ENCODE data around the gene TMEM151B.

DNA sequence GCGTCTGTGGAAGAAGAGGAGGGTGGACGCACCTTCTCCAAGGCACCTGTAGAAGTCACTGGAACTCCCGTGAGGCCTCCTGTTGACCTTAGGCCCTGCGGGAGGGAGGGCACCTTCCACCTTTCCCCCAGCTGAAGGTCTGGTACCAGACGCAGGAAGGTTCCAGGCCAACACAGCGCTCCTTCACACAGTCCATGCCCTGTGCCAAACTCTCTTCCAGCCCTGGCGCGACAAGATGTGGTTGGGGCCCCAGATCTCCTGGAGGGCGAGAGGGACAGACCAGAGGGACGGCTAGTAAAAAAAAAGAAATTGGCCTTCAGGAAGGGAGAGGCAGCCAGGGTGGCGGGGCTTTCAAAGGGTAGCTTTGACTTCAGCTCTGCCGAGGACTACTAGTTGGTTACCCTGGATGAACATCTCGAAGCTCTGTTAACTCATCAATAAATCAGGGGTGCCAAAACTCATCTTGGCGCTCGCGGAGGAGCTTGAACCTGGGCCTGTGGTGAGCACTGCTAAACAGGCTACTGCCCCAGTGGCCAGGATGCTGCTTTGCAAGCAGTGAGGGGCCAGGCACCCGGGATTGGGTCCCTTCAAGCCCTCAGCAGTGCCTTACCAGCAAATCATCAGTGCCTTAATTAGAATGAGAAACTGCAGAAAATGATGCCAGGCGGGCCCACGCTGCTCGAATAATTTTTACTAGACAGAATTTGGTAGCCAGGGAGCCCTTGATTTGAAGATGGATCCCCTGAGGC, 28.0 kb downstream of the TMEM151B start:
- no peak for TF ChIP-seq POLR2A (IDR thresholded peaks at IDR 0.05)
- no peak for TF ChIP-seq CTCF (IDR thresholded peaks at IDR 0.05)
- no peak for TF ChIP-seq EP300 (IDR thresholded peaks at IDR 0.05; ENCODE audit: low read depth)
- no peak for TF ChIP-seq POLR2AphosphoS5 (IDR thresholded peaks at IDR 0.05)

Data from transverse colon (tissue), 4 donors.